Measurements from ENCODE around the gene C1QTNF8. TPM values are rescaled to one million over a fixed set of nuclear protein-coding genes. Genes with fewer than 3 reads are reported as not detected.

C1QTNF8 gene
- total and polyA plus RNA-seq, 4 donors = 0.08 to 0.74 TPM; not detected in 2

- 62 to 71% methylated on average over 21 of the region's 21 CpGs for WGBS, 2 donors
- Histone ChIP-seq H3K4me3 (no peak overlapping the region), H3K36me3 (ENCODE audit: control insufficient read depth in 4 of 4, insufficient read depth in 4 of 4, low read length in 4 of 4) (no peaks in the 10 kb centered on the region), H3K27ac (ENCODE audit: low read depth in 1 of 2, low read length in 1 of 2) (no peak overlapping the region), H3K4me1 (ENCODE audit: control insufficient read depth in 5 of 5, insufficient read depth in 5 of 5, low read length in 5 of 5) (peaks cover 0 to 6% (median 0%) of the 10 kb centered on the region in 5 donors), H3K27me3 (ENCODE audit: control insufficient read depth in 3 of 3, insufficient read depth in 3 of 3, low read length in 2 of 3) (peaks cover 0 to 24% (median 12%) of the 10 kb centered on the region in 3 donors), H3K9ac (ENCODE audit: insufficient read depth in 1 of 2, low read length in 2 of 2) (no peak overlapping the region), H3K9me3 (ENCODE audit: control insufficient read depth in 4 of 4, insufficient read depth in 3 of 4, low read length in 3 of 4) (peaks cover 0 to 27% (median 5%) of the 10 kb centered on the region in 4 donors)
- ATAC-seq (ENCODE audit: insufficient read depth, low FRiP score) (no peak), DNase-seq (no peak)
- no peak for TF ChIP-seq CTCF (IDR thresholded peaks at IDR 0.05; ENCODE audit: control extremely low read depth, extremely low read depth)
Observed at GRCh38 chr16:1082266-1082951, 13.6 kb downstream of the C1QTNF8 start.

- ATAC-seq (ENCODE audit: insufficient read depth, low FRiP score) (no peak), DNase-seq (no peak)
- peaks cover 0 to 6% (median 0%) of the 10 kb centered on the region in 5 donors for H3K4me1 ChIP-seq (ENCODE audit: control insufficient read depth in 5 of 5, insufficient read depth in 5 of 5, low read length in 5 of 5)
- no peak for TF ChIP-seq CTCF (IDR thresholded peaks at IDR 0.05; ENCODE audit: control extremely low read depth, extremely low read depth)
- peaks cover 0 to 27% (median 5%) of the 10 kb centered on the region in 4 donors for H3K9me3 ChIP-seq (ENCODE audit: control insufficient read depth in 4 of 4, insufficient read depth in 3 of 4, low read length in 3 of 4)
- 67 to 73% methylated on average over 22 of the region's 22 CpGs for WGBS, 2 donors
- peaks cover 0 to 24% (median 15%) of the 10 kb centered on the region in 3 donors for H3K27me3 ChIP-seq (ENCODE audit: control insufficient read depth in 3 of 3, insufficient read depth in 3 of 3, low read length in 2 of 3)
- H3K27ac ChIP-seq (ENCODE audit: low read depth in 1 of 2, low read length in 1 of 2) = no peak overlapping the region
- H3K36me3 ChIP-seq (ENCODE audit: control insufficient read depth in 4 of 4, insufficient read depth in 4 of 4, low read length in 4 of 4) = no peaks in the 10 kb centered on the region
- no peak overlapping the region for H3K4me3 ChIP-seq
- H3K9ac ChIP-seq (ENCODE audit: insufficient read depth in 1 of 2, low read length in 2 of 2) = no peak overlapping the region
Observed at GRCh38 chr16:1081734-1082265, 14.2 kb downstream of the C1QTNF8 start.

GRCh38 chr16:1080801-1081733 lies 15.0 kb downstream of the C1QTNF8 start:
- no peak for TF ChIP-seq CTCF (IDR thresholded peaks at IDR 0.05; ENCODE audit: control extremely low read depth, extremely low read depth)
- H3K27me3 ChIP-seq (ENCODE audit: control insufficient read depth in 3 of 3, insufficient read depth in 3 of 3, low read length in 2 of 3) = peaks cover 0 to 24% (median 22%) of the 10 kb centered on the region in 3 donors
- no peak overlapping the region for H3K9ac ChIP-seq (ENCODE audit: insufficient read depth in 1 of 2, low read length in 2 of 2)
- 32 to 34% methylated on average over 40 to 42 of the region's 42 CpGs for WGBS, 2 donors
- H3K4me3 ChIP-seq = no peak overlapping the region
- DNase-seq (peak; percentile 44 to 68 (median 51)), ATAC-seq (ENCODE audit: insufficient read depth, low FRiP score) (no peak)
- no peaks in the 10 kb centered on the region for H3K36me3 ChIP-seq (ENCODE audit: control insufficient read depth in 4 of 4, insufficient read depth in 4 of 4, low read length in 4 of 4)
- H3K27ac ChIP-seq (ENCODE audit: low read depth in 1 of 2, low read length in 1 of 2) = no peak overlapping the region
- peaks cover 0 to 6% (median 0%) of the 10 kb centered on the region in 5 donors for H3K4me1 ChIP-seq (ENCODE audit: control insufficient read depth in 5 of 5, insufficient read depth in 5 of 5, low read length in 5 of 5)
- peaks cover 0 to 22% (median 5%) of the 10 kb centered on the region in 4 donors for H3K9me3 ChIP-seq (ENCODE audit: control insufficient read depth in 4 of 4, insufficient read depth in 3 of 4, low read length in 3 of 4)
